NCI-H1930 (cell line): ENCODE data around the gene NEURL1.
A peak's percentile ranks its signal among the peaks of the same experiment; 100 is the strongest.
"Not testable (repeated sequence)": the region's sequence is repeated elsewhere in the genome, so short reads cannot be mapped to it uniquely, and the experiment has no call there.

Source experiments
- DNase-seq, 2 experiments: peaks; one replicate each; lab custom pipeline; 2025; lab: John Stamatoyannopoulos, UW

NEURL1 gene

GRCh38 chr10:103465411-103466179 is 27.9 kb upstream of the NEURL1 start:
- no peak for DNase-seq

- no peak for DNase-seq
These were observed 26.8 kb upstream of the NEURL1 start for GRCh38 chr10:103466734-103467133.

- DNase-seq, result no peak
These were observed 26.1 kb upstream of the NEURL1 start for GRCh38 chr10:103467406-103467805.

GRCh38 chr10:103469201-103469600 is 24.3 kb upstream of the NEURL1 start:
- DNase-seq, result no peak

- no peak for DNase-seq
These were observed 22.5 kb upstream of the NEURL1 start for GRCh38 chr10:103470761-103471653.

- DNase-seq, result no peak
These were observed 21.5 kb upstream of the NEURL1 start for GRCh38 chr10:103472005-103472404.

- DNase-seq, result no peak
These were observed 20.2 kb upstream of the NEURL1 start for GRCh38 chr10:103473261-103473671.

GRCh38 chr10:103474077-103474476 is 19.4 kb upstream of the NEURL1 start:
- DNase-seq, result no peak

GRCh38 chr10:103475437-103475836 is 18.1 kb upstream of the NEURL1 start:
- no peak for DNase-seq

GRCh38 chr10:103476046-103476768 is 17.3 kb upstream of the NEURL1 start:
- no peak for DNase-seq

GRCh38 chr10:103478671-103479070 is 14.8 kb upstream of the NEURL1 start:
- no peak for DNase-seq

GRCh38 chr10:103479135-103479534 is 14.4 kb upstream of the NEURL1 start, which contains the start of gene CALHM3:
Gene CALHM3 (minus strand): TSS chr10:103479240. CDS start chr10:103479032, 208 bp downstream.
- no peak for DNase-seq

- no peak for DNase-seq
These were observed 13.0 kb upstream of the NEURL1 start for GRCh38 chr10:103480521-103480920.

GRCh38 chr10:103481974-103482531 is 11.5 kb upstream of the NEURL1 start:
- DNase-seq, result peak; percentile 22 to 27

- DNase-seq, result not testable (repeated sequence)
These were observed 6.7 kb upstream of the NEURL1 start for GRCh38 chr10:103486635-103487409.

GRCh38 chr10:103487410-103487708 is 6.1 kb upstream of the NEURL1 start:
- DNase-seq, result no peak

- DNase-seq, result no peak
These were observed 2.6 kb upstream of the NEURL1 start for GRCh38 chr10:103490986-103491314.

- no peak for DNase-seq
These were observed 1.7 kb upstream of the NEURL1 start for GRCh38 chr10:103491729-103492364.

GRCh38 chr10:103492655-103493261 is 747 bp upstream of the NEURL1 start:
- no peak for DNase-seq
